HG03280 (cell line): ENCODE data around the gene AMZ1.
A peak's percentile ranks its signal among the peaks of the same experiment; 100 is the strongest.
"Not testable (repeated sequence)": the region's sequence is repeated elsewhere in the genome, so short reads cannot be mapped to it uniquely, and the experiment has no call there.

Experiments
- ATAC-seq: cut with Tn5 transposase; IDR thresholded peaks from one replicate; pipeline ENCODE4 v1.9.1; 2021; ENCODE audit warnings: mild to moderate bottlenecking, moderate library complexity; ENCODE audit not compliant: unreplicated experiment

The AMZ1 gene

GRCh38 chr7:2737771-2738540 lies 50.0 kb downstream of the AMZ1 start:
- no peak for ATAC-seq

- no peak for ATAC-seq
Observed at GRCh38 chr7:2738766-2739549, 51.0 kb downstream of the AMZ1 start.

- ATAC-seq = not testable (repeated sequence)
Observed at GRCh38 chr7:2743523-2744185, 55.7 kb downstream of the AMZ1 start.

- not testable (repeated sequence) for ATAC-seq
Observed at GRCh38 chr7:2748684-2749083, 60.7 kb downstream of the AMZ1 start.

- ATAC-seq = no peak
Observed at GRCh38 chr7:2750004-2750407, 62.0 kb downstream of the AMZ1 start.

- no peak for ATAC-seq
Observed at GRCh38 chr7:2751086-2751485, 63.1 kb downstream of the AMZ1 start.

GRCh38 chr7:2753148-2753547 lies 65.1 kb downstream of the AMZ1 start:
- ATAC-seq = no peak

GRCh38 chr7:2754086-2754485 lies 66.1 kb downstream of the AMZ1 start:
- ATAC-seq = no peak

- ATAC-seq = no peak
Observed at GRCh38 chr7:2754912-2755311, 66.9 kb downstream of the AMZ1 start.

- ATAC-seq = no peak
Observed at GRCh38 chr7:2755531-2755930, 67.5 kb downstream of the AMZ1 start.

GRCh38 chr7:2757361-2757903 lies 69.4 kb downstream of the AMZ1 start:
- ATAC-seq = no peak

GRCh38 chr7:2757904-2758672 lies 70.1 kb downstream of the AMZ1 start:
- ATAC-seq = peak; percentile 76

GRCh38 chr7:2758673-2759616 lies 70.9 kb downstream of the AMZ1 start:
- ATAC-seq = no peak

- ATAC-seq = no peak
Observed at GRCh38 chr7:2759736-2760097, 71.7 kb downstream of the AMZ1 start.

GRCh38 chr7:2760098-2760889 lies 72.3 kb downstream of the AMZ1 start:
- no peak for ATAC-seq

- ATAC-seq = no peak
Observed at GRCh38 chr7:2761131-2761624, 73.2 kb downstream of the AMZ1 start.

- no peak for ATAC-seq
Observed at GRCh38 chr7:2761801-2762497, 73.9 kb downstream of the AMZ1 start.

GRCh38 chr7:2763597-2763996 lies 75.6 kb downstream of the AMZ1 start:
- ATAC-seq = no peak
